ENCODE measurements around the gene NKX2-8.
"Not testable (repeated sequence)": the region's sequence is repeated elsewhere in the genome, so short reads cannot be mapped to it uniquely, and the experiment has no call there.

Gene NKX2-8

DNA sequence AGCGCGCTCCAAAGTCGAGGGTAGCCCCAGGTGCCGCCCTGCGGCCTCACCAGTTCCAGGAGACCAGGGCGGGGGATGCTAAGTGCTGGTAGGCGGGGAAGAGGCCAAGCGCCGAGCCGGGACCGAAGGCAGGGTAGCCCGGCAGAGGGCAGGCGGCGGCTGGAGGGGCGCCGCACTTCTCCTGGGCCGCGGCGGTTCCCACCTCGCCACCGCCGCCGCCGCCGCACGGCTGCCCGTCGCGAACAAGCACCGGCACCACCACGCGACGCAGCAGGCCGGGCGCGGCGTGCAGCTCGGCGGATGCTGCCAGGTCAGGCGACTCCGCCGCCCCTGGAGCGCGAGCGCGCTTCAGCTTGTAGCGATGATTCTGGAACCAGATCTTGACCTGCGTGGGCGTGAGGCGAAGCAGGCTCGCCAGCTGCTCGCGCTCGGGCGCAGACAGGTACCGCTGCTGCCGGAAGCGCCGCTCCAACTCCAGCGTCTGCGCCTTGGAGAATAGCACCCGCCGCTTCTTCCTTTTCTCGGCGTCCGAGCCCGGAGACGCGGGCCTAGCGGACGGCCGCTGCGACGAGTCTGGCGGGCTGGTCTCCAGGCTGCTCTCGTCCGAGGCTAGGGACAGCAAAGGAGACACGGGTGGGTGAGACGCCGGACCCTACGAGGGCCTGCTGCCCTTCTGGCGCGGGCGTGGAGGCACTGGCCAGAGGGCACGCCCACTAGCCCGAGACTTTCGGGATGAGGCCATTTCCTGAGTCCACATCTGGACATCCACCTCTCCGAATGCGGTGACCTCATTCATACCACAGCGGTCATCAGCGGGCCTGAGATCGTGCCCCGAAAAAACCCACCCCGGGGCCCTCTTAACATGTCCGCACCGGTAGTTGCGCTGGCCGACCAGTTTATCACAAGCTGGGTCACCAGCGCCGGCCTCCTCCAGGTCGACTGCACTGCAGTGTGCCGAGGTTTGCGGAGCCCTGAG is 1.3 kb downstream of the NKX2-8 start:
- no peak for DNase-seq
- in situ Hi-C loops (cut with MboI; ENCODE audit: low pct_unique_long_range_greater_than_20kb, low sequenced_read_pairs) = no loop called here

DNA sequence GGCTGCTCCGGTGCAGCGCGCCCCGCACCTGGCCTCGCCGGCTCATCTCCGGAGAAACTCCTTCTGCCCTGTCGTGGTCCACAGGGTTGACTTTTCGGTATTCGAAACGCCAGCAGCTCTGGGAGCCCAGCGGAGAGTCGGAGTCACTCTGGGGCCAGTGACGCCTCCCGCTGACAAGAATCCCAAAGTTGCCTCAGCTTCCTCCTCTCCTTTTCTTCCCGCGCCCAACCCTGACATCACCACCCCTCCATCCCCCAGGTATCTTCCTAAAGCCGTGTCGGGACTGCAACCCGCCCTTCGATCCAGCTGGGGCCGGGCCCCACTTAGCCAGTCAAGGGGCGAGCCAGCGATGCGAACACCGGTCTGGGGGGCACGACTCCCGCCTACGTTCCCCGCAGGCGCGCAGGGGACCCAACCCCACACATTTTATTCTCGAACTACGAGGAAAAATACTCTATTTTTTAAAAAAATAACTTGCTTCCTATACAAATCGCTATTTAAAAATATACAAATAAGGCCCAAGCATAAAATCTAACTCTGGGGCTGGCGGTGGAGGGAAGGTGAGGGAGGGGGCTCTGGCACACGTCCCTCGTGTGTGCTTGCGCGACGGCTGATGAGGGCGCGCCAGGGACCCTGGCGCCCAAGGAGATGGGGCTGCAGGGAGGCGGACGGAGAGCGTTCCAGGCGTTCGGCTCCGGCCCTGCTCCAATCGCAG is 2.1 kb downstream of the NKX2-8 start:
- DNase-seq = no peak
- in situ Hi-C loops (cut with MboI; ENCODE audit: low pct_unique_long_range_greater_than_20kb, low sequenced_read_pairs) = no loop called here

DNA sequence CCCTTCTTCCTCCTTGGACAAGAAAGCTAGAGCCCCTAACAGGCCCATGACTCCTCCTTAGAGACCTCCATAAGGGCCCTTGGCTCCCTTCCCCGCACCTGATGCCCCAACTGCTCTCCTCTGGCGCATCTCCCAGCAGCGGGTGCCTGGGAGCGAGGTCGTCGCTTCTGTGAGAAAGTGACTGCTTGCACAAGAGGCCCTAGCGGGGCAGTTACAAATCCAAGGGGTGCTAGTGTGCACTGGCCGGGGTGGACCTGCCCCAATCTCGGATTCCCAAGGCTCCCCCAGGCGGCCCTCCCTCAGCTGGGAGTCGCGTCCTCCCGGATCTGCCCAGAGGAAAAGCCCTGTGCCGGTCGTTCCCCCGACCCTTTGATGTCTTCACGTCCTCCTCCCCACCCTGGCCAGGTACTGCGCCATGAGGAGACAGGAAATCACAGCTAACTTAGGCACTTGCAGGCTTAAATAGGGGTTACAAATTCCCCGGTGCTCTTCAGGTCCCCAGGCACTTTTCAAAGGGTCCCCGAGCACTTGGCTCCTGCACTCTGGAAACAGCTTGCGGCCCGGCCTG is 2.8 kb downstream of the NKX2-8 start:
- in situ Hi-C loops (cut with MboI; ENCODE audit: low pct_unique_long_range_greater_than_20kb, low sequenced_read_pairs) = no loop called here
- no peak for DNase-seq

DNA sequence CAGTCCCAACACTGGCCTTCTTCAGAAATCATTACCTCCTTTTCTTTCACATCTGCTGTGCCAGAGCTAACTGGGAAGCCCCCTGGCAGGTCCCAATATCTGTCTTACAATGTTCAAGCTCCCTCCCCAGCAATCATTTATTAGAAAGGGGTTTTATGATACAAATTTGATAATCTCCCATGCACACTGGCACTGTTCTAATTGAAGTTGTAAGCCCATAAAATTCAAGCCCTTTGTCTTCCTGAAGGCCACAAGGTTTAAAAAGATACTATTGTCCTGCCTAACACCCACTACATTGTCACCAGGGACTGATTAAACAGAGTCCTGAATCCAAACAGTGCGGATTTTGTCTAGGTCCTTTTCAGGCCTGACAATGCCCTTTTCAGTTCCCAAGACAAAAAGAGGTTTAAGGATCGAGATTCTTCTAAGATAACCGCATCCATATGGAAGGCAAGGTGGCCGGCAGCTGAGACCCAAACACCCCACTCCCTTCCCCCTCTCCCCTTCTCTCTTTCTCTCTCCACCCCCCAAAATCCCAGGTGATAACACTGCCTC is 3.3 kb downstream of the NKX2-8 start:
- no peak for DNase-seq
- in situ Hi-C loops (cut with MboI; ENCODE audit: low pct_unique_long_range_greater_than_20kb, low sequenced_read_pairs) = no loop called here

DNA sequence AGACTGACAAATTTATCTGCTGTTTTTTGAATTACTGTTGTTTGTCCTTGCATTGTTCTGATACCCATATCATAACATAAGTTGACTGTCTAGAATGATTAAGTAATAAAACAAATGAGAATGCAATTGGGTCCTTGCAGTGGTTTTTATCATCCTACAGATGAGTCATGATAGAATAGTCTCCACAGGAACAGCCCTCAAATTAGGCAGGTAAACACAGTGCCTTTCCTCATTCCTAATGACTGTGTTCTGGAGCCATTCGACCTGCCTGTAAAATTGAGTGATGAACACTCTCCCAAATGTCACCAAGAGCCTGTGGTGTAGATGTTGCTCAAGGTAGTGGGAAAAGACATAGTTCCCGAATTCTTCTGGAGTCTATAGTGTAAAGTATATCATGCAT is 12.3 kb downstream of the NKX2-8 start:
- no peak for DNase-seq
- in situ Hi-C loops (cut with MboI; ENCODE audit: low pct_unique_long_range_greater_than_20kb, low sequenced_read_pairs) = no loop called here

DNA sequence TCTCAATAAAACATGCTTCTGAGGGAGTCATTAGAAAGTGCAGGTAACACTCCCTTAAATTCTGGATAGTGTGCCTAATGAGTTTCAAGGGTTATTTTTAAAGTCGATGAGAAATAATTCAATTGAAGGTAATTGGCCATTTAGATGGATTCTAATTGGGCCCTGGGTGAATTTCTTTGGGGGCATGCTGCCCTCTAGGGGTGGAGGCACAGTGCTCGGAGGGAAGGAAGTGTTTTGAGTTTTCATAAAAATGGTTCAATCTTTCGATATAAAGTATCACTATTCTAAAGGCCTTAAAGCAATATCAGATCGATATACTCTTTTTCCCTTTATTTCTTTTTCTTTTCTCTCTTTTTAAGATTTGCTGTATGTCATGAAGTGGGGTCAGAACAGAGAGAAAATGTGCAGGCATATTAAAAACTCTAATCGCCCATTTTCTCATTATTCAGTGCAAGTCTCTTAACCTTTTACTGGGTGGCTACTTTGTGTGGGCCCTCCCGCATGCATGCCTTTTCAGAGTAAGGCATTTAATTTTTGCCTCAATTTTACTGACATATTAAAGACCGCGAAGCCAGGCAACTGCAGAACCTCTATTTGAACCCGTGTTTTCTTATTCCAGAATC is 25.5 kb downstream of the NKX2-8 start:
- in situ Hi-C loops (cut with MboI; ENCODE audit: low pct_unique_long_range_greater_than_20kb, low sequenced_read_pairs) = no loop called here
- peak; percentile 41 for DNase-seq

- no peak for DNase-seq
- in situ Hi-C loops (cut with MboI; ENCODE audit: low pct_unique_long_range_greater_than_20kb, low sequenced_read_pairs) = no loop called here
Measured at GRCh38 chr14:36555998-36556743, 26.2 kb downstream of the NKX2-8 start.

- peak; percentile 51 for DNase-seq
- in situ Hi-C loops (cut with MboI; ENCODE audit: low pct_unique_long_range_greater_than_20kb, low sequenced_read_pairs) = no loop called here
Measured at GRCh38 chr14:36553656-36554260, 28.7 kb downstream of the NKX2-8 start.

DNA sequence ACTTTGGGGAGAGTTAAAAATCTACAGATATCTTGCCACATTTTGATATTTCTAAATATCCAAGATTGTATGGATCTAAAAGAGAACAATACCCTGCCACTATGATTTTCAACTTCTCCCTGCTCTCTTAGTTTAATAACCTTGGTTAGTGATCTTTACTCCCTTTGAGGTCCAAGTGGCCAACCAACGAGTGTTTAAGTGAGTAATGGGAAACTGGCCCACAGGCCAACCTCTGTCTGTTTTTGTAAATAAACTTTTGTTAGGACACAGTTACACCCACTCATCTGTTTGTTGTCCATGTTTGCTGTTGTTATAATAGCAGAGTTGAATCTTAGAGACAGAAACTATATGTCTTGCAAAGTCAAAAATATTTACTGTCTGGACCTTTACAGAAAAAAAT is 31.5 kb downstream of the NKX2-8 start:
- DNase-seq = no peak
- in situ Hi-C loops (cut with MboI; ENCODE audit: low pct_unique_long_range_greater_than_20kb, low sequenced_read_pairs) = no loop called here

GRCh38 chr14:36544280-36544679 is 38.1 kb downstream of the NKX2-8 start:
- in situ Hi-C loops (cut with MboI; ENCODE audit: low pct_unique_long_range_greater_than_20kb, low sequenced_read_pairs); DNase-seq: not testable (repeated sequence)

GRCh38 chr14:36538051-36538450 is 44.4 kb downstream of the NKX2-8 start:
- DNase-seq = no peak
- in situ Hi-C loops (cut with MboI; ENCODE audit: low pct_unique_long_range_greater_than_20kb, low sequenced_read_pairs) = no loop called here

Data from KBM-7 (cell line).